NCI-H526 (cell line): ENCODE data around the gene DGKH.
"Not testable (repeated sequence)": the region's sequence is repeated elsewhere in the genome, so short reads cannot be mapped to it uniquely, and the experiment has no call there.

Source experiments
- DNase-seq, 2 experiments: peaks; one replicate each; lab custom pipeline; 2025; lab: John Stamatoyannopoulos, UW

DGKH gene

GRCh38 chr13:42110410-42111155, 62.1 kb downstream of the DGKH start:
- peak; percentile 61 to 79 for DNase-seq

GRCh38 chr13:42112864-42113263, 64.4 kb downstream of the DGKH start:
- DNase-seq, result no peak

GRCh38 chr13:42113478-42113877, 65.0 kb downstream of the DGKH start:
- DNase-seq, result no peak

- no peak for DNase-seq
Measured at GRCh38 chr13:42114278-42114677, 65.8 kb downstream of the DGKH start.

GRCh38 chr13:42114912-42115311, 66.5 kb downstream of the DGKH start:
- DNase-seq, result no peak

- no peak for DNase-seq
Measured at GRCh38 chr13:42116225-42116624, 67.8 kb downstream of the DGKH start.

- no peak for DNase-seq
Measured at GRCh38 chr13:42119041-42119440, 70.6 kb downstream of the DGKH start.

GRCh38 chr13:42119875-42120274, 71.4 kb downstream of the DGKH start:
- DNase-seq, result no peak

- no peak for DNase-seq
Measured at GRCh38 chr13:42123600-42123999, 75.2 kb downstream of the DGKH start.

- DNase-seq, result no peak
Measured at GRCh38 chr13:42125046-42125445, 76.6 kb downstream of the DGKH start.

- peak; percentile 45 to 64 for DNase-seq
Measured at GRCh38 chr13:42127047-42127446, 78.6 kb downstream of the DGKH start.

GRCh38 chr13:42129033-42129432, 80.6 kb downstream of the DGKH start:
- DNase-seq, result no peak

GRCh38 chr13:42136518-42136917, 88.1 kb downstream of the DGKH start:
- no peak for DNase-seq

GRCh38 chr13:42137856-42138537, 89.5 kb downstream of the DGKH start:
- DNase-seq, result no peak

- DNase-seq, result no peak
Measured at GRCh38 chr13:42140494-42140893, 92.0 kb downstream of the DGKH start.

GRCh38 chr13:42141052-42141451, 92.6 kb downstream of the DGKH start:
- DNase-seq, result not testable (repeated sequence)

- DNase-seq, result no peak
Measured at GRCh38 chr13:42146359-42146758, 97.9 kb downstream of the DGKH start.

- DNase-seq, result no peak
Measured at GRCh38 chr13:42148538-42148937, 100.1 kb downstream of the DGKH start.

GRCh38 chr13:42149136-42149535, 100.7 kb downstream of the DGKH start:
- DNase-seq, result no peak

GRCh38 chr13:42151781-42152180, 103.3 kb downstream of the DGKH start:
- no peak for DNase-seq

GRCh38 chr13:42152495-42152894, 104.0 kb downstream of the DGKH start:
- no peak for DNase-seq

GRCh38 chr13:42153199-42154113, 105.0 kb downstream of the DGKH start:
- DNase-seq, result no peak

GRCh38 chr13:42155251-42155650, 106.8 kb downstream of the DGKH start:
- no peak for DNase-seq
